Thyroid gland (tissue), 4 donors: ENCODE data around the gene NRDE2.

Source experiments
- CTCF ChIP-seq, 6 experiments: fragments of 200-600 bp in 3 of 6; fragments of 450-650 bp in 3 of 6; sonication (generic) in 3 of 6; IDR thresholded peaks; one replicate each; pipeline ENCODE4 v1.5.1; 2016 to 2019; ENCODE audit warnings: antibody characterized with exemption in 6 of 6, mild to moderate bottlenecking in 2 of 6, inconsistent platforms in 1 of 6, moderate library complexity in 1 of 6
- POLR2A ChIP-seq, 2 donors: fragments of 450-650 bp; IDR thresholded peaks; one replicate each; pipeline ENCODE4 v1.6.1; 2017; ENCODE audit warnings: antibody characterized with exemption in 2 of 2, mild to moderate bottlenecking in 2 of 2, moderate library complexity in 1 of 2

- TF ChIP-seq CTCF (IDR thresholded peaks at IDR 0.05) (no peak), POLR2A (IDR thresholded peaks at IDR 0.05) (no peak)
Observed at GRCh38 chr14:90276646-90277367, 54.9 kb downstream of the NRDE2 start.
